Brain microvascular endothelial cell (primary cell): ENCODE results near the gene CSNK2A3.

Experiments
- DNase-seq: peaks from one replicate; pipeline ENCODE4 v3.0.0-alpha.2; 2020
- H3K27ac ChIP-seq: fragments of 250-450 bp; sonication (Bioruptor Pico); 2 replicates; pipeline ENCODE4 v1.5.1; 2020; ENCODE audit warnings: mild to moderate bottlenecking, moderate library complexity
- H3K27me3 ChIP-seq: fragments of 250-450 bp; sonication (Bioruptor Pico); replicated peaks from 2 replicates; pipeline ENCODE4 v1.5.1; 2020; ENCODE audit warnings: mild to moderate bottlenecking
- H3K36me3 ChIP-seq: fragments of 250-450 bp; sonication (Bioruptor Pico); replicated peaks from 2 replicates; pipeline ENCODE4 v1.5.1; 2020; ENCODE audit warnings: mild to moderate bottlenecking
- H3K4me3 ChIP-seq: 2 replicates; pipeline ENCODE4 v1.5.1; 2011; ENCODE audit warnings: low read depth, mild to moderate bottlenecking, control low read depth, low read length, moderate library complexity
- in situ Hi-C: cut with HindIII; loops from 2 replicates; pipeline ENCODE4 v1.10.0; 2017; ENCODE audit warnings: low sequenced_read_pairs, low pct_ligation_motif_present
- TF ChIP-seq, protein P1 (sequence below): IDR thresholded peaks from 2 replicates; pipeline ENCODE4 v1.5.1; 2011; ENCODE audit warnings: low read depth, mild to moderate bottlenecking, moderate library complexity, low read length, control low read depth, inconsistent platforms; ENCODE audit errors: missing control alignments

Gene CSNK2A3

DNA sequence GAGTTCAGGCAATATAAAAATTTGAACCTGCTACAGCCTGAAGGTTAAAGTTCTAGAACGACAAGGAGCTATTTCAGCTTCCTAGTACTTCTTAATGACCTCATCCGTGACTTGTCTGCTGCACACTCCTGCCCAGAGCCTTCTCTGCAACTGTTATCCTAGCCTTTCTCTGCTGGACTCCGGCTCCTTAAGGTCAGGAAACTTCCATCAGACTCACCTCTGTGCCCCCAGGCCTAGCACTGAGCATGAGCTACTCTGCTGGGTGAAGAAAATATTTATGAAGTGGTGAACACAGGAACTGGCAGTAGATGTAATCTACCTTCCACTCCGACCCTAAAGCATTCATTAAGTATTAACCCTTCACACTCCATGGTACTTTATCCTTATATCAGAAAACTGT, 18.4 kb downstream of the CSNK2A3 start:
- TF ChIP-seq, protein P1, sequence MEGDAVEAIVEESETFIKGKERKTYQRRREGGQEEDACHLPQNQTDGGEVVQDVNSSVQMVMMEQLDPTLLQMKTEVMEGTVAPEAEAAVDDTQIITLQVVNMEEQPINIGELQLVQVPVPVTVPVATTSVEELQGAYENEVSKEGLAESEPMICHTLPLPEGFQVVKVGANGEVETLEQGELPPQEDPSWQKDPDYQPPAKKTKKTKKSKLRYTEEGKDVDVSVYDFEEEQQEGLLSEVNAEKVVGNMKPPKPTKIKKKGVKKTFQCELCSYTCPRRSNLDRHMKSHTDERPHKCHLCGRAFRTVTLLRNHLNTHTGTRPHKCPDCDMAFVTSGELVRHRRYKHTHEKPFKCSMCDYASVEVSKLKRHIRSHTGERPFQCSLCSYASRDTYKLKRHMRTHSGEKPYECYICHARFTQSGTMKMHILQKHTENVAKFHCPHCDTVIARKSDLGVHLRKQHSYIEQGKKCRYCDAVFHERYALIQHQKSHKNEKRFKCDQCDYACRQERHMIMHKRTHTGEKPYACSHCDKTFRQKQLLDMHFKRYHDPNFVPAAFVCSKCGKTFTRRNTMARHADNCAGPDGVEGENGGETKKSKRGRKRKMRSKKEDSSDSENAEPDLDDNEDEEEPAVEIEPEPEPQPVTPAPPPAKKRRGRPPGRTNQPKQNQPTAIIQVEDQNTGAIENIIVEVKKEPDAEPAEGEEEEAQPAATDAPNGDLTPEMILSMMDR, result no peak
- no peak for DNase-seq
- in situ Hi-C loops, result no loop called here
- H3K27me3 ChIP-seq, result peaks cover 6% of the 10 kb centered on the region
- no peaks in the 10 kb centered on the region for H3K36me3 ChIP-seq
- no peak overlapping the region for H3K4me3 ChIP-seq
- no peak overlapping the region for H3K27ac ChIP-seq

DNA sequence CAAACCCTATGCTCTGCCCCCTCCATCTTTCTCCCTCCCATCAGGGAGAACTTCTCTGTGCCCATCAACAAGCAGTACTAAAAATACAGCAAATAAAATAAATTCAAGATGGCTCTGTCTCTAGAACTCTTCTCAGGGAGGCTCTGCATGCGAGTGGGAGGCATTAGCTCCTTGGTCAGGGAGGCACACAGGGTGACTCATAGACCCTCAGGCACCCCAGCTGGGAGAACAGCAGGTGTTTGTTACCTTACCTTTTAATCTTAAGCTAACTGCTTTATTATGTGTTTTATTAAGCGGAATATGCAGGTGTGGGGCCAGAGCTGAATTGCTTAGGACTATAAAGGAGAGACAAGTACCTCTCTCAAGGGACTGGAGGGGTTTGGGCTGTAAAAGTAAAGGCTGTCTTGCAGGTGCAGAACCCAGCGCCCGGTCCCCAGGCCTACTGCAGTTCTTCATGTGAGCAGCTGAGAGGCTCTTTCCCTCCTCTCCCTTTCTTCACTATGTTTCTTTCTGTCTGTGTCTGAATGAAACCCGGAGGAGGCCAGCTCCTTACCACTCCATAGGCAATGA, 20.8 kb downstream of the CSNK2A3 start:
- no peak for DNase-seq
- TF ChIP-seq, protein P1, result no peak
- Histone ChIP-seq H3K36me3 (no peaks in the 10 kb centered on the region), H3K27me3 (peaks cover 6% of the 10 kb centered on the region), H3K4me3 (no peak overlapping the region), H3K27ac (no peak overlapping the region)
- in situ Hi-C loops, result no loop called here

DNA sequence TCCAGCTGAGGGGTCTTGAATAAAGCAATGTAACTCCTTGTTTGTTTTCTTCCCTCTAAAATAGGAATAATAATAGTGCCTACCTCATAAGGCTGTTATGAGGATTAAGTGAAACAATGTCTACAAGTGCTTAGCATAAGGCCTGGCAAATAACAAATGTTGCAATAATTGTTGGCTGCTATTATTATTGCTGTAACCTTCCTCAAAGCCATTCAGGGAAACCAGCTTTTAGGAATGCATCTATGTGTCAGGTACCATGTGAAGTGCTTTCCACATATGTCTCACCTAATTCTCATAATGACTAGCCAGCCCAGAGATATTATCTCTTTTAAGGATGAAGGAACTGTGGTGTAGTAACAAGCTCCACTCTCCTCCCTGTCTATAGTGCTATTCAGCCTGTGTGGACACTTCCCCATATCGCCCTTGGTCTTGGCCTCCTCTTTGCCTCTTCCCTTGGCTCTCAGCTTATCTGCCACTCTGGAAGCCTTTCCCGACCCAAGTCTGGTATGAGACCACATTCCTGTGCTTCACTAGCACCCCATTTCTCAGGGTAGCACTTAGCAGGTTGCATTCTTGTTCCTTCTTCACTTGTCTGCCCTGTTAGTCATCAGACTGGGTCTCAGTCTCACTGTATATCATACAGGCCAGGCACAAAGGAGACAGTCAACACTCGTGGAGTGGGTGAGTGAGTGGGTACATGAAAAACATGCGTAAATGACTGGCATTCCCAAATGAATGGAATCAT, 23.8 kb downstream of the CSNK2A3 start:
- TF ChIP-seq, protein P1, result no peak
- no peak overlapping the region for H3K27ac ChIP-seq
- in situ Hi-C loops, result no loop called here
- no peaks in the 10 kb centered on the region for H3K27me3 ChIP-seq
- no peak overlapping the region for H3K4me3 ChIP-seq
- H3K36me3 ChIP-seq, result no peaks in the 10 kb centered on the region
- no peak for DNase-seq

DNA sequence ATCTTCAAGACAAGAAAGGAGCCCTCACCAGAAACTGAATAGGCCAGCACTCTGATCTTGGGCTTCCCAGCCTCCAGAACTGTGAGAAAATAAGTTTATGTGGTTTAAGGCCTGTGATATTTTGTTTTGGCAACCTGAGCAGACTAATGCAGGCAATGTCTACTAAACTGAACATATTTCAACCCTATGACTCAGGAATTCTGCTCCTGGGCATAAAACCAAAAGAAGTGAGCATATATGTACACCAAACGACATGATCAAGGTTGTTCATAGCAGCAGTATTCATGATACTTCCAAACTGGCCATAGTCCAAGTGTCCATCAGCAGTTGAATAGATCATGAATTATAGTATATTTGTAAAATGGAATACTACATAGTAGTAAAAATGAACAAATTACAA, 29.0 kb downstream of the CSNK2A3 start:
- Histone ChIP-seq H3K4me3 (no peak overlapping the region), H3K27me3 (no peaks in the 10 kb centered on the region), H3K36me3 (no peaks in the 10 kb centered on the region), H3K27ac (no peak overlapping the region)
- DNase-seq, result no peak
- in situ Hi-C loops, result no loop called here
- TF ChIP-seq, protein P1, result no peak

DNA sequence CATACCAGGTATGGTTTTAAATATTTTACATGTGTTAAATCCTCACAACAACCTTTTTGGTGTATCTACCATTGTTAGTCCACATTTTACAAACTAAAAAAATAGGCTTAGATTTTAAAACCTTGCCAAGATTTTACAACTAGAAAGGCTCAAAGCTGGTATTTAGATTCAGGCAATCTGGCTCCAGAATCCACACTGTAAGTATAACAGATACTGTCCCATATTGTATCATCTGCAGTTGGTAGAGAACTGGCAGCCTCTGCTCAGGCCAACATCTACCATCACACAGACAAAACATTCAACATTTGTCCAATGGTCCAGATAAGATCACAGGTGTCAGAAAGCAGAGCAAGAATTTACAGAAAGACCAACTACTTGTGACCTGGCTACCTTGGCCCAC, 30.9 kb downstream of the CSNK2A3 start:
- TF ChIP-seq, protein P1, result no peak
- DNase-seq, result no peak
- H3K36me3 ChIP-seq, result no peaks in the 10 kb centered on the region
- in situ Hi-C loops, result no loop called here
- no peak overlapping the region for H3K27ac ChIP-seq
- H3K27me3 ChIP-seq, result no peaks in the 10 kb centered on the region
- no peak overlapping the region for H3K4me3 ChIP-seq
